HG03469 (cell line): ENCODE measurements around the gene KSR1.
"Not testable (repeated sequence)": the region's sequence is repeated elsewhere in the genome, so short reads cannot be mapped to it uniquely, and the experiment has no call there.

Experiments used
- ATAC-seq: cut with Tn5 transposase; IDR thresholded peaks from one replicate; pipeline ENCODE4 v1.9.1; 2021; ENCODE audit warnings: mild to moderate bottlenecking, moderate library complexity, moderate number of reproducible peaks; ENCODE audit not compliant: unreplicated experiment

KSR1 gene

GRCh38 chr17:27425991-27426390, 30.3 kb upstream of the KSR1 start:
- no peak for ATAC-seq

GRCh38 chr17:27426471-27426870, 29.8 kb upstream of the KSR1 start:
- ATAC-seq, result not testable (repeated sequence)

GRCh38 chr17:27427166-27427862, 28.9 kb upstream of the KSR1 start:
- ATAC-seq, result not testable (repeated sequence)

- ATAC-seq, result no peak
Observed at GRCh38 chr17:27428781-27429505, 27.3 kb upstream of the KSR1 start.

GRCh38 chr17:27429666-27430382, 26.4 kb upstream of the KSR1 start:
- ATAC-seq, result no peak

- no peak for ATAC-seq
Observed at GRCh38 chr17:27430383-27430840, 25.8 kb upstream of the KSR1 start.

- no peak for ATAC-seq
Observed at GRCh38 chr17:27430882-27431491, 25.3 kb upstream of the KSR1 start.

GRCh38 chr17:27433521-27433920, 22.7 kb upstream of the KSR1 start:
- no peak for ATAC-seq

GRCh38 chr17:27435431-27436070, 20.7 kb upstream of the KSR1 start:
- not testable (repeated sequence) for ATAC-seq

- ATAC-seq, result no peak
Observed at GRCh38 chr17:27438348-27438998, 17.8 kb upstream of the KSR1 start.

GRCh38 chr17:27439342-27439741, 16.9 kb upstream of the KSR1 start:
- ATAC-seq, result no peak

- ATAC-seq, result no peak
Observed at GRCh38 chr17:27442702-27443101, 13.5 kb upstream of the KSR1 start.

- no peak for ATAC-seq
Observed at GRCh38 chr17:27443491-27443890, 12.8 kb upstream of the KSR1 start.

- ATAC-seq, result no peak
Observed at GRCh38 chr17:27445971-27446370, 10.3 kb upstream of the KSR1 start.

- ATAC-seq, result no peak
Observed at GRCh38 chr17:27446569-27447301, 9.5 kb upstream of the KSR1 start.

- ATAC-seq, result not testable (repeated sequence)
Observed at GRCh38 chr17:27448534-27448933, 7.7 kb upstream of the KSR1 start.

- ATAC-seq, result no peak
Observed at GRCh38 chr17:27449541-27449940, 6.7 kb upstream of the KSR1 start.

- no peak for ATAC-seq
Observed at GRCh38 chr17:27449988-27450387, 6.3 kb upstream of the KSR1 start.

GRCh38 chr17:27450416-27450815, 5.8 kb upstream of the KSR1 start:
- ATAC-seq, result no peak

- no peak for ATAC-seq
Observed at GRCh38 chr17:27451906-27452305, 4.3 kb upstream of the KSR1 start.
